Activated T-helper 17 cell treated with anti-CD3 and anti-CD28 coated beads, Interleukin-2, amount 50 U/mL, for 72 hours (primary cell): ENCODE results near the gene TAB3. TPM values are rescaled to one million over a fixed set of nuclear protein-coding genes. Genes with fewer than 3 reads are reported as not detected.
"Not testable (repeated sequence)": the region's sequence is repeated elsewhere in the genome, so short reads cannot be mapped to it uniquely, and the experiment has no call there.

Source experiments
- ATAC-seq: fragments of 150-1000 bp; cut with Tn5 transposase; replicated peaks from 2 replicates; pipeline ENCODE4 v1.10.0; 2021; ENCODE audit warnings: mild to moderate bottlenecking, moderate library complexity
- H3K27ac Mint-ChIP-seq: one replicate; pipeline ENCODE4 v1.8.0; 2022; ENCODE audit warnings: mixed read lengths
- H3K27me3 Mint-ChIP-seq: one replicate; pipeline ENCODE4 v1.8.0; 2022; ENCODE audit warnings: mixed read lengths
- H3K36me3 Mint-ChIP-seq: one replicate; pipeline ENCODE4 v1.8.0; 2022; ENCODE audit warnings: low read depth, mild to moderate bottlenecking, mixed read lengths
- H3K4me1 Mint-ChIP-seq: one replicate; pipeline ENCODE4 v1.8.0; 2022; ENCODE audit warnings: mixed read lengths
- H3K4me3 Mint-ChIP-seq: one replicate; pipeline ENCODE4 v1.8.0; 2022; ENCODE audit warnings: mild to moderate bottlenecking, mixed read lengths
- H3K9me3 Mint-ChIP-seq: one replicate; pipeline ENCODE4 v1.8.0; 2022; ENCODE audit warnings: mixed read lengths
- total RNA-seq, 2 donors: library from RNA; stranded (reverse); gene quantifications; one replicate each; pipeline ENCODE4 v1.2.3, GENCODE V29; 2022

The TAB3 gene
- total RNA-seq, 2 donors from 2014 or later: 22.0 to 25.1 TPM

DNA sequence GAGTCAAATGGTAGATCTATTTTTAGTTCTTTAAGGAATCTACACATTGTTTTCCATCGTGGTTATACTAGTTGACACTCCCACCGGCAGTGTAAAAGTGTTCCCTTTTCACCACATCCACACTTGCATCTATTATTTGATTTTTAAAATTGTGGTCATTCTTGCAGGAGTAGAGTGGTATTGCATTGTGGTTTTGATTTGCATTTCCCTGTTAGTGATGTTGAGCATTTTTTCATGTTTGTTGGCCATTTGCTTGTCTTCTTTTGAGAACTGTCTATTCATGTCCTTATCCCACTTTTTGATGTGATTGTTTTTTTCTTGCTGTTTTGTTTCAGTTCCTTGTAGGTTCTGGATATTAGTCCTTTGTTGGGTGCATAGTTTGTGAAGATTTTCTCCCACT is 70.0 kb downstream of the TAB3 start:
- H3K4me1 Mint-ChIP-seq: no peaks in the 10 kb centered on the region
- H3K4me3 Mint-ChIP-seq: no peak overlapping the region
- no peaks in the 10 kb centered on the region for H3K36me3 Mint-ChIP-seq
- H3K27ac Mint-ChIP-seq: no peak overlapping the region
- no peaks in the 10 kb centered on the region for H3K9me3 Mint-ChIP-seq
- H3K27me3 Mint-ChIP-seq: no peaks in the 10 kb centered on the region
- ATAC-seq: no peak

DNA sequence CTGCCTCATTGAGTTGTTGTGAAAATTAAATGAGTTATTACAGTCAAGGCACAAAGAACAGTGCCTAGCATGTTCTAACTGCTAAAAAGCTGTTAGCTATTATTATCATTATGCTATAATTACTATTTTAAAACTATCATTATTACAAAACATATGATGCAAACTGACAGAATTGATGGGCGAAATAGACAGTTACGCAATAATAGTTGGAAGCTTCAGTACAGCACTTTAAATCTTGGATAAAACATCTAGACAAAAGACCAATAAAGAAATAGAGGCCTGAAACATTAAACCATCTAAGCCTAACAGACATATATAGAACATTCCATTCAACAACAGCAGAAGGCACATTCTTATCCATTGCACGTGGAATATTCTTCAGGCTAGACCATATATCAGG is 73.0 kb downstream of the TAB3 start:
- no peaks in the 10 kb centered on the region for H3K9me3 Mint-ChIP-seq
- H3K4me1 Mint-ChIP-seq: no peaks in the 10 kb centered on the region
- H3K36me3 Mint-ChIP-seq: no peaks in the 10 kb centered on the region
- H3K27ac Mint-ChIP-seq: no peak overlapping the region
- ATAC-seq: no peak
- H3K4me3 Mint-ChIP-seq: no peak overlapping the region
- no peaks in the 10 kb centered on the region for H3K27me3 Mint-ChIP-seq

DNA sequence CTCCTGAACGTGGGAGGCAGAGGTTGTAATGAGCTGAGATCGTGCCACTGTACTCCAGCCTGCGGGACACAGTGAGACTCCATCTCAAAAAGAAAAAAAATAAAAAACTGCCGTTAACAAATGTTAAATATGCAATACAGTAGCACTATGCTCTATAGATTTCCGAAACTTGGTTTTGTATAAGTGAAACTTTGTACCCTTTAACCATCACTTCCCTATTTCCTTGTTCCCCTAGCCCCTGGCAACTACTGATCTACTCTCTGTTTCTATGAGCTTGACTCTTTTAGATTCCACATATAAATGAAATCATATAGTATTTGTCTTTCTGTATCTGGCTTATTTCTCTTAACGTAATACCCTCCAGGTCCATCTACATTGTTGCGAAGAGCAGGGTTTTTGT is 74.1 kb downstream of the TAB3 start:
- Mint-ChIP-seq H3K4me1 (no peaks in the 10 kb centered on the region), H3K36me3 (no peaks in the 10 kb centered on the region), H3K27ac (no peak overlapping the region), H3K4me3 (no peak overlapping the region), H3K9me3 (no peaks in the 10 kb centered on the region), H3K27me3 (no peaks in the 10 kb centered on the region)
- ATAC-seq: no peak

DNA sequence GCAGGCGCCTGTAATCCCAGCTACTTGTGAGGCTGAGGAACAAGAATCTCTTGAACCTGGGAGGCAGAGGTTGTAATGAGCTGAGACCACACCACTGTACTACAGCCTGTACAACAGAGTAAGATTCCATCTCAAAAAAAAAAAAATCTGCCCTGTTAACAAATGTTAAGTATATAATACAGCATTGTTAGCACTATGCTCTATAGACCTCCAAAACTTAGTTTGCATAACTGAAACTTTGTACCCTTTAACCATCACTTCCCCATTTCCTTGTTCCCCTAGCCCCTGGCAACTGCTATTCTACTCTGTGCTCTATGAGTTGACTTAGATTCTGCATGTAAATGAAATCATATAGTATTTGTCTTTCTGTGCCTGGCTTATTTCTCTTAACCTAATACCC is 76.7 kb downstream of the TAB3 start:
- H3K4me1 Mint-ChIP-seq: no peaks in the 10 kb centered on the region
- H3K36me3 Mint-ChIP-seq: no peaks in the 10 kb centered on the region
- H3K9me3 Mint-ChIP-seq: no peaks in the 10 kb centered on the region

GRCh38 chrX:30806187-30806728 is 82.8 kb downstream of the TAB3 start:
- Mint-ChIP-seq H3K9me3 (no peaks in the 10 kb centered on the region), H3K4me1 (no peaks in the 10 kb centered on the region), H3K27ac (no peak overlapping the region), H3K27me3 (peaks cover 4% of the 10 kb centered on the region), H3K36me3 (no peaks in the 10 kb centered on the region), H3K4me3 (no peak overlapping the region)
- ATAC-seq: no peak

More for the DNA sequence above, 76.7 kb downstream of the TAB3 start:
- H3K27me3 Mint-ChIP-seq: peaks cover 4% of the 10 kb centered on the region
- no peak for ATAC-seq
- no peak overlapping the region for H3K27ac Mint-ChIP-seq
- H3K4me3 Mint-ChIP-seq: no peak overlapping the region

DNA sequence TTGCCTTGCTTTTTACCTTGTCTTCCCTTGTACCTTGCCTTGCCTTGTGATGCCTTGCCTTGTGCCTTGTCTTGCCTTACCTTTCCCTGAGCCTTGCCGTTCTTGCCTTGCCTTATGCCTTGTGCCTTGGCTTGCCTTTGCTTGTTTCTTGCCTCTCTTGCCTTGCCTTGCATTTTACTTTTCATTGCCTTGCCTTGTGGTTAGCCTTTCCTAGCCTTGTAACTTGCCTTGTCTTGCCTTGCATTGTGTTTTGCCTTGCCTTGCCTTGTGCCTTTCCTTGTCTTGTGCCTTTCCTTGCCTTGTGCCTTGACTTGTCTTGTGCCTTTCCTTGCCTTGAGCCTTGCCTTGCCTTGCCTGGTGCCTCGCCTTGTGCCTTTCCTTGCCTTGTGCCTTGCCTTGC is 84.6 kb downstream of the TAB3 start:
- Mint-ChIP-seq H3K27me3 (peaks cover 4% of the 10 kb centered on the region), H3K4me3 (no peak overlapping the region), H3K36me3 (no peaks in the 10 kb centered on the region), H3K9me3 (no peaks in the 10 kb centered on the region), H3K4me1 (no peaks in the 10 kb centered on the region), H3K27ac (no peak overlapping the region)
- ATAC-seq: no peak

DNA sequence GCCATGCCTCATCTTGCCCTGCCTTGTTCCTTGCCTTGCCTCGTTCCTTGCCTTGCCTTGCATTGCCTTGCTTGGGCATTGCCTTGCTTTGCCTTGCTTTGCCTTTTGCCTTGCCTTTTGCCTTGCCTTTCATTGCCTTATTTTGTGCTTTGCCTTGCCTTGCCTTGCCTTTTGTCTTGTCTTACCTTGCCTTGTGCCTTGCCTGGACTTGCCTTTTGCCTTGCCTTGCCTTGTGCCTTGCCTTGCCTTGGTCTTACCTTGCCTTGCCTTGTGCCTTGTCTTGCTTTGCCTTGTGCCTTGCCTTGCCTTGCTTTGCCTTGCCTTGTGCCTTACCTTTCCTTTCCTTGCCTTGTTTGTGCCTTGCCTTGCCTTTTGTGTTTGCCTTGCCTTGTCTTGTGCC is 88.2 kb downstream of the TAB3 start:
- no peak for ATAC-seq
- Mint-ChIP-seq H3K36me3 (no peaks in the 10 kb centered on the region), H3K9me3 (no peaks in the 10 kb centered on the region)

DNA sequence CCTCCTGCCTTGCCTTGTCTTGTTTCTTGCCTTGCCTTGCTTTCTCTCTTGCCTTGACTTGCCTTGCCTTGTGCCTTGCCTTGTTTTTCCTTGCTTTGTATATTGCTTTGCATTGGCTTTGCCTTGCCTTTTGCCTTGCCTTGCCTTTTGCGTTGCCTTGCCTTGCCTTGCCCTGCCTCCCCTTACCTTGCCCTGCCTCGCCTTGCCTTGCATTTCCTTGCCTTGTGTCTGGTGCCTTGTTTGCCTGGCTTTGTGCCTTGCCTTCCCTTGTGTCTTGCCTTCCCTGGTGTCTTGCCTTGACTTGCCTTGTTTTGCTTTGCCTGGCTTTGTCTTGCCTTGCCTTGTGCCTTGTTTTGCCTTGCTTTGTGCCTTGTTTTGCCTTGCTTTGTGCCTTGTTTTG is 89.7 kb downstream of the TAB3 start:
- no peaks in the 10 kb centered on the region for H3K9me3 Mint-ChIP-seq
- no peaks in the 10 kb centered on the region for H3K27me3 Mint-ChIP-seq
- H3K4me1 Mint-ChIP-seq: no peaks in the 10 kb centered on the region
- H3K36me3 Mint-ChIP-seq: no peaks in the 10 kb centered on the region
- no peak for ATAC-seq
- H3K27ac Mint-ChIP-seq: no peak overlapping the region
- no peak overlapping the region for H3K4me3 Mint-ChIP-seq

More for the DNA sequence above, 88.2 kb downstream of the TAB3 start:
- H3K27ac Mint-ChIP-seq: no peak overlapping the region
- no peaks in the 10 kb centered on the region for H3K4me1 Mint-ChIP-seq
- H3K4me3 Mint-ChIP-seq: no peak overlapping the region
- no peaks in the 10 kb centered on the region for H3K27me3 Mint-ChIP-seq

GRCh38 chrX:30798810-30799209 is 90.2 kb downstream of the TAB3 start:
- Mint-ChIP-seq H3K4me1 (no peaks in the 10 kb centered on the region), H3K36me3 (no peaks in the 10 kb centered on the region), H3K4me3 (no peak overlapping the region), H3K27ac (no peak overlapping the region), H3K9me3 (no peaks in the 10 kb centered on the region), H3K27me3 (no peaks in the 10 kb centered on the region)
- no peak for ATAC-seq

DNA sequence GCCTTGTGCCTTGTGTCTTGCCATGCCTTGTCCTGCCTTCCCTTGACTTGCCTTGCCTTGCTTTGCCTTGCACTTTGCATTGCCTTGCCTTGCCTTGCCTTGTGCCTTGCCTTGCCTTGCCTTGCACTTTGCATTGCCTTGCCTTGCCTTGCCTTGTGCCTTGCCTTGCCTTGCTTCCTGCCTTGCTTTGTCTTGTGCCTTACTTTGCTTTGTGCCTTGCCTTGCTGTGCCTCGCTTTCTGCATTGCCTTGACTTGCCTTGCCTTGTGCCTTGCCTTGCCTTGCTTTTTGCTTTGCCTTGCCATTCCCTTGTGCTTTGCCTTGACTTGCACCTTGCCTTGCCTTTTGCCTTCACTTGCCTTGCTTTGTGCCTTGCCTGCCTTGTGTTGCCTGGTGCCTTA is 91.8 kb downstream of the TAB3 start:
- not testable (repeated sequence) for H3K4me3 Mint-ChIP-seq, H3K9me3 Mint-ChIP-seq, H3K27ac Mint-ChIP-seq, H3K4me1 Mint-ChIP-seq, H3K27me3 Mint-ChIP-seq, ATAC-seq, H3K36me3 Mint-ChIP-seq

DNA sequence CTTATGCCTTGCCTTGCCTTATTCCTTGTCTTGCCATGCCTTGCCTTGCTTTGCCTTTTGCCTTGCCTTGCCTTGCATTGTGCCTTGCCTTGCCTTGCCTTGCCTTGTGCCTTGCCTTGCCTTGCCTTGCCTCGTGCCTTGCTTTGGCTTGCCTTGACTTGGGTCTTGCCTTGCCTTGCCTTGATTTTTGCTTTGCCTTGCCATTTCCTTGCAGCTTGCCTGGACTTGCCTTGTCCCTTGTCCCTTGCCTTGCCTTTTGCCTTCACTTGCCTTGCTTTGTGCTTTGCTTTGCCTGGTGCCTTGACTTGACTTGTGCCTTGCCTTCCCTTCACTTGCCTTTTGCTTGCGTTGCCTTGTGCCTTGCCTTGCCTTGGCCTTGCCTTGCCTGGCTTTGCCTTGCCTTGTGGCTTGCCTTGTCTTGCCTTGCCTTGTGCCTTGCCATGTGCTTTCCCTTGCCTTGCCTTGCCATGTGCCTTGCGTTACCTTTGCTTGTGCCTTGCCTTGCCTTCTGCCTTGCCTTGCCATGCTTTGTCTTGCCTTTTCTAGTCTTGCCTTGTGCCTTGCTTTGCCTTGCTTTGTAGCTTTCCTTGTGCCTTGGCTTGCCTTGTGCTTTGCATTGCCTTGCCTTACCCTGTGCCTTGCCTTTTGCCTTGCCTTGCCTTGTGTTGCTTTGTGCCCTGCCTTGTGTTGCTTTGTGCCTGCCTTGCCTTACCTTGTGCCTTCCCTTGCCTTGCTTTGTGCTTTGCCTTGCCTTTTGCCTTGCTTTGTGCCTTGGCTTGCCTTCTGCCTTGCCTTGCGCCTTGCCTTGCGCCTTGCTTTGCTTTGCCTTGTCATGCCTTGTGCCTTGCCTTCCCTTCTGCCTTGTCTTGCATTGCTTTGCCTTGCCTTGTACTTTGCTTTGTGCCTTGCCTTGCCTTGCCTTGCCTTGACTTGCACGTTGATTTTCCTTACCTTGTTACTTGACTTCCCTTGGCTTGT is 92.8 kb downstream of the TAB3 start:
- Mint-ChIP-seq H3K36me3 (no peaks in the 10 kb centered on the region), H3K4me3 (no peak overlapping the region), H3K4me1 (no peaks in the 10 kb centered on the region), H3K27me3 (no peaks in the 10 kb centered on the region), H3K27ac (no peak overlapping the region), H3K9me3 (no peaks in the 10 kb centered on the region)
- no peak for ATAC-seq

- Mint-ChIP-seq H3K27ac (no peak overlapping the region), H3K4me1 (no peaks in the 10 kb centered on the region), H3K36me3 (no peaks in the 10 kb centered on the region), H3K4me3 (no peak overlapping the region), H3K27me3 (no peaks in the 10 kb centered on the region), H3K9me3 (no peaks in the 10 kb centered on the region)
- no peak for ATAC-seq
These were observed 94.6 kb downstream of the TAB3 start for GRCh38 chrX:30794497-30794896.

- no peaks in the 10 kb centered on the region for H3K4me1 Mint-ChIP-seq
- no peaks in the 10 kb centered on the region for H3K36me3 Mint-ChIP-seq
- H3K4me3 Mint-ChIP-seq: no peak overlapping the region
- H3K27me3 Mint-ChIP-seq: no peaks in the 10 kb centered on the region
- ATAC-seq: no peak
- H3K27ac Mint-ChIP-seq: no peak overlapping the region
- no peaks in the 10 kb centered on the region for H3K9me3 Mint-ChIP-seq
These were observed 95.3 kb downstream of the TAB3 start for GRCh38 chrX:30793767-30794103.

GRCh38 chrX:30793075-30793766 is 95.8 kb downstream of the TAB3 start:
- Mint-ChIP-seq H3K9me3 (no peaks in the 10 kb centered on the region), H3K27ac (no peak overlapping the region), H3K36me3 (no peaks in the 10 kb centered on the region), H3K27me3 (no peaks in the 10 kb centered on the region), H3K4me3 (no peak overlapping the region), H3K4me1 (no peaks in the 10 kb centered on the region)
- no peak for ATAC-seq
